ENCODE data around the gene AKAP11.

DNA sequence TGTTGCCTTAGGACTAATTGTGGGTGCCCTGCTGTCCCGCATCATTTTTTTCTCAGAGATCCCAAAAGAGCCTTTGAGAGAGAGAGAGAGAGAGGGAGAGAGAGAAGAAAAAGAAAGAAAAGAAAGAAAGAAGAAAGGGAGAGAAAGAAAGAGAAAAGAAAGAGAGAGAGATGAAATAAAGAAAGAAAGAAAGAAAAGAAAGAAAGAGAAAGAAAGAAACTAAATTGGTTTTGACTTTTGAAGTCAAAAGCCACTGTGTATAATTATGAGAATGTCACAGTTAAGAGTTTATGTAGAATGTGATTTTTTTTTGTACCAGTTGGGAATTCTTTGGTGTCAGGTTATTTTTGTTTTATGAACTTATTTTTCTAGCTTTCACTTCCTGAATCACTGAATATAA is 43.4 kb upstream of the AKAP11 start:
- TF ChIP-seq POLR2A (IDR thresholded peaks at IDR 0.05) (no peak), CTCF (IDR thresholded peaks at IDR 0.05) (no peak)
